WTC11 (cell line): ENCODE measurements around the gene NMUR2.

Experiments used
- CTCF ChIP-seq: fragments of 200-600 bp; IDR thresholded peaks from 2 replicates; pipeline ENCODE4 v1.8.0; 2022; ENCODE audit warnings: antibody characterized with exemption
- KAT7 ChIP-seq: sonication (generic); formaldehyde crosslinking; IDR thresholded peaks from 2 replicates; pipeline ENCODE4 v1.8.1; 2023; ENCODE audit warnings: missing genetic modification reagents, mild to moderate bottlenecking, borderline replicate concordance
- NFE2L1 ChIP-seq: sonication (generic); formaldehyde crosslinking; IDR thresholded peaks from 2 replicates; pipeline ENCODE4 v1.8.1; 2023; ENCODE audit warnings: missing genetic modification reagents
- TEAD4 ChIP-seq: sonication (generic); formaldehyde crosslinking; IDR thresholded peaks from 2 replicates; pipeline ENCODE4 v1.8.0; 2022; ENCODE audit warnings: mild to moderate bottlenecking, missing genetic modification reagents
- TF ChIP-seq, protein P1 (sequence below): sonication (generic); formaldehyde crosslinking; IDR thresholded peaks from 2 replicates; pipeline ENCODE4 v1.8.1; 2022; ENCODE audit warnings: mild to moderate bottlenecking, missing genetic modification reagents, moderate library complexity, borderline replicate concordance

- TF ChIP-seq, protein P1, sequence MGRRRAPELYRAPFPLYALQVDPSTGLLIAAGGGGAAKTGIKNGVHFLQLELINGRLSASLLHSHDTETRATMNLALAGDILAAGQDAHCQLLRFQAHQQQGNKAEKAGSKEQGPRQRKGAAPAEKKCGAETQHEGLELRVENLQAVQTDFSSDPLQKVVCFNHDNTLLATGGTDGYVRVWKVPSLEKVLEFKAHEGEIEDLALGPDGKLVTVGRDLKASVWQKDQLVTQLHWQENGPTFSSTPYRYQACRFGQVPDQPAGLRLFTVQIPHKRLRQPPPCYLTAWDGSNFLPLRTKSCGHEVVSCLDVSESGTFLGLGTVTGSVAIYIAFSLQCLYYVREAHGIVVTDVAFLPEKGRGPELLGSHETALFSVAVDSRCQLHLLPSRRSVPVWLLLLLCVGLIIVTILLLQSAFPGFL (CRISPR knock-in tag), result no peak
- TF ChIP-seq CTCF (no peak), NFE2L1 (CRISPR knock-in tag) (no peak), TEAD4 (CRISPR knock-in tag) (no peak), KAT7 (no peak)
These were observed 585 bp downstream of the NMUR2 start for GRCh38 chr5:152404494-152404893.
